GM12878 (cell line): ENCODE measurements around the gene AZU1. TPM values are rescaled to one million over a fixed set of nuclear protein-coding genes. Genes with fewer than 3 reads are reported as not detected.

ENCODE experiments used
- ATAC-seq: fragments of 200-7000 bp; cut with Tn5 transposase; 3 replicates; pipeline ENCODE4 v1.9.1; 2020; ENCODE audit warnings: mild to moderate bottlenecking, moderate library complexity
- BruUV-seq: library from RNA; stranded (reverse); fragments of 400-500 nt; replicated peaks from 2 replicates; lab custom pipeline; 2021; lab: Mats Ljungman, UMichigan
- CTCF ChIA-PET: fragments of 300-600 bp; sonication (Branson Sonifier 250); formaldehyde crosslinking; extraction: SDS; loops from one replicate; lab custom pipeline; 2021; ENCODE audit warnings: inconsistent platforms; lab: Yijun Ruan, JAX
- POLR2A ChIA-PET: fragments of 350-600 bp; formaldehyde crosslinking; extraction: SDS; loops from one replicate; lab custom pipeline; 2021; ENCODE audit warnings: inconsistent platforms; lab: Charles Lee
- RAD21 ChIA-PET: fragments of 300-600 bp; sonication (Branson Sonifier 250); formaldehyde crosslinking; loops from one replicate; lab custom pipeline; 2023; ENCODE audit warnings: antibody characterized with exemption; ENCODE audit not compliant: unreplicated experiment; lab: Charles Lee
- SMC1A ChIA-PET: fragments of 300-600 bp; sonication (Branson Sonifier 250); formaldehyde crosslinking; loops from one replicate; lab custom pipeline; 2023; ENCODE audit not compliant: unreplicated experiment, uncharacterized antibody; lab: Charles Lee
- DNase-seq: peaks from one replicate; pipeline ENCODE4 v3.0.0-alpha.2; 2011; ENCODE audit warnings: low read depth, low spot score
- FAIRE-seq: peaks from 3 replicates; lab custom pipeline; 2011; peaks lifted over from hg19 to GRCh38; lab: Jason Lieb, UNC
- H2AFZ ChIP-seq: 2 replicates; pipeline ENCODE4 v1.6.0; 2011; ENCODE audit warnings: low read depth, low read length, control low read depth; ENCODE audit not compliant: control insufficient read depth
- H3K27ac ChIP-seq: 2 replicates; pipeline ENCODE4 v1.5.1; 2011; ENCODE audit warnings: control low read depth; ENCODE audit not compliant: control insufficient read depth, insufficient read depth
- H3K27me3 ChIP-seq, 2 experiments: replicated peaks in 1 of 2; 2 replicates each; pipeline versions ENCODE4 v1.6.0 to v1.6.1; 2011; ENCODE audit warnings: low read length in 1 of 2; ENCODE audit not compliant: control insufficient read depth in 2 of 2, insufficient read depth in 2 of 2
- H3K36me3 ChIP-seq, 2 experiments: 2 replicates each; pipeline ENCODE4 v1.5.1; 2011; ENCODE audit warnings: low read length in 1 of 2; ENCODE audit not compliant: control insufficient read depth in 2 of 2, insufficient read depth in 2 of 2
- H3K4me1 ChIP-seq: 2 replicates; pipeline ENCODE4 v1.6.1; 2011; ENCODE audit warnings: mild to moderate bottlenecking, low read length, moderate library complexity, mixed read lengths; ENCODE audit not compliant: control insufficient read depth, insufficient read depth
- H3K4me2 ChIP-seq: 2 replicates; pipeline ENCODE4 v1.6.0; 2011; ENCODE audit warnings: control low read depth; ENCODE audit not compliant: control insufficient read depth, insufficient read depth
- H3K4me3 ChIP-seq: fragments of 200-600 bp; sonication (generic); 2 replicates; pipeline ENCODE4 v1.5.1; 2016
- H3K79me2 ChIP-seq: 2 replicates; pipeline ENCODE4 v1.6.0; 2011; ENCODE audit warnings: low read length; ENCODE audit not compliant: control insufficient read depth, insufficient read depth
- H3K9ac ChIP-seq: 2 replicates; pipeline ENCODE4 v1.8.0; 2011; ENCODE audit warnings: low read length, control low read depth, mixed read lengths; ENCODE audit not compliant: control insufficient read depth, insufficient read depth
- H3K9me3 ChIP-seq: replicated peaks from 3 replicates; pipeline ENCODE4 v1.5.1; 2011; ENCODE audit warnings: mild to moderate bottlenecking, low read length; ENCODE audit not compliant: control insufficient read depth, insufficient read depth
- H4K20me1 ChIP-seq: 2 replicates; pipeline ENCODE4 v1.6.0; 2011; ENCODE audit not compliant: control insufficient read depth, insufficient read depth
- CTCF ChIP-seq, 3 experiments: IDR thresholded peaks in 2 of 3; conservative IDR thresholded peaks in 1 of 3; 2 replicates each; pipeline ENCODE4 v1.5.1; 2011; ENCODE audit warnings: low read depth in 3 of 3, low read length in 3 of 3, mild to moderate bottlenecking in 3 of 3, control low read depth in 2 of 3, moderate library complexity in 2 of 3, inconsistent platforms in 1 of 3, mixed read lengths in 1 of 3; ENCODE audit not compliant: control insufficient read depth in 2 of 3, insufficient read depth in 1 of 3; ENCODE audit errors: extremely low read depth in 1 of 3
- POU2F2 ChIP-seq: IDR thresholded peaks from 3 replicates; pipeline ENCODE4 v1.6.1; 2011; ENCODE audit warnings: low read depth, mild to moderate bottlenecking, low read length, borderline replicate concordance
- WGBS: methylation state at CpG from one replicate; pipeline ENCODE4 v1.1.6; 2016; ENCODE audit warnings: low lambda C conversion rate; ENCODE audit not compliant: insufficient replicate concordance, insufficient coverage; ENCODE audit errors: missing lambda C conversion rate; 5-methylcytosine and 5-hydroxymethylcytosine counted together
- in situ Hi-C: fragments of 300-500 bp; cut with MboI; formaldehyde crosslinking; loops from 9 replicates; pipeline ENCODE4 v1.14.3; 2018; ENCODE audit warnings: mixed read lengths
- intact Hi-C: fragments of 100-400 bp; cut with micrococcal nuclease; formaldehyde crosslinking; loops from one replicate; pipeline ENCODE4 v1.14.2; 2022; ENCODE audit not compliant: unreplicated experiment
- polyA plus RNA-seq, 11 experiments: library from polyadenylated mRNA; depleted of rRNA in 4 of 11; unstranded in 6 of 11; stranded (reverse) in 5 of 11; fragments of >200 nt; fragmentation: Nextera tagmentation in 4 of 11; fragmentation: Illumina TruSeq in 1 of 11; extraction: Ambion mirVana in 4 of 11; extraction: Trizol in 1 of 11; gene quantifications; 1 replicate in 1 of 11; 2 replicates in 10 of 11; pipeline versions ENCODE4 v1.2.1 to v1.2.3, GENCODE V29; 2011 to 2016; ENCODE audit warnings: inconsistent platforms in 2 of 11, missing spikeins in 2 of 11, low read depth in 1 of 11
- total RNA-seq, 4 experiments: library from RNA; depleted of rRNA in 3 of 4; stranded (reverse); fragments of >200 nt in 3 of 4; fragmentation: Illumina TruSeq in 1 of 4; extraction: Trizol in 1 of 4; gene quantifications; 2 replicates each; pipeline versions ENCODE4 v1.2.1 to v1.2.3, GENCODE V29; 2013 to 2021

Gene AZU1
- total and polyA plus RNA-seq, 10 of the 15 experiments (the other 5 are each of a cell fraction or from before 2014, with no cell fraction given): not detected

GRCh38 chr19:829129-829758, 1.6 kb downstream of the AZU1 start:
- Histone ChIP-seq H3K27me3 (no peaks in the 10 kb centered on the region), H3K4me1 (no peaks in the 10 kb centered on the region), H3K4me2 (no peak overlapping the region), H3K79me2 (no peaks in the 10 kb centered on the region), H3K9ac (no peak overlapping the region), H3K9me3 (no peaks in the 10 kb centered on the region)
- SMC1A ChIA-PET: no interaction called here
- CTCF ChIA-PET: no interaction called here
- RAD21 ChIA-PET: no interaction called here
- no peak for DNase-seq
- in situ Hi-C loops: no loop called here
- TF ChIP-seq POU2F2 (0 out of 3 replicates have a peak, but pooled peaks have one; percentile 40), CTCF (IDR thresholded peaks at IDR 0.05 in 2 of 3, conservative IDR thresholded peaks at IDR 0.05 in 1 of 3; ENCODE audit: control insufficient read depth in 2 of 3, extremely low read depth in 1 of 3, insufficient read depth in 1 of 3, low read depth in 3 of 3, low read length in 3 of 3) (no peak)
- TF ChIP-seq, all 136 proteins: peak for 1
- Histone ChIP-seq H2AFZ (no peak overlapping the region), H3K27ac (no peak overlapping the region), H3K4me3 (no peak overlapping the region), H4K20me1 (no peaks in the 10 kb centered on the region), H3K36me3 (no peaks in the 10 kb centered on the region)
- POLR2A ChIA-PET: no interaction called here
- BruUV-seq: no TSS peak
- 27% methylated on average over 16 of the region's 18 CpGs for WGBS
- no peak for FAIRE-seq
- intact Hi-C loops: no loop called here
- no peak for ATAC-seq
